ENCODE results near the gene RPS18. TPM values are rescaled to one million over a fixed set of nuclear protein-coding genes. Genes with fewer than 3 reads are reported as not detected.

Gene RPS18
- total RNA-seq, 1 donor from 2014 or later = 2,061 TPM

- peaks cover 77% of the 10 kb centered on the region for H4K20me1 ChIP-seq (ENCODE audit: insufficient read depth, low read length)
- no peaks in the 10 kb centered on the region for H3K27me3 ChIP-seq (ENCODE audit: insufficient read depth, low read length)
- no peaks in the 10 kb centered on the region for H3K9me3 Mint-ChIP-seq (ENCODE audit: unreplicated experiment)
- peak overlapping the region; percentile 85 for H3K27ac Mint-ChIP-seq (ENCODE audit: unreplicated experiment)
- peaks cover 26% of the 10 kb centered on the region for H3K4me1 Mint-ChIP-seq (ENCODE audit: low read depth, unreplicated experiment)
- peak overlapping the region; percentile 66 for H3K9ac ChIP-seq (ENCODE audit: low read length)
- peaks cover 42% of the 10 kb centered on the region for H3K36me3 ChIP-seq (ENCODE audit: insufficient read depth, low read length)
- peak overlapping the region; percentile 95 for H3K4me2 ChIP-seq (ENCODE audit: low read length)
- peaks cover 46% of the 10 kb centered on the region for H3K4me1 ChIP-seq (ENCODE audit: insufficient read depth, low read length)
- no peak for FAIRE-seq
- peak overlapping the region; percentile 81 for H3K4me3 Mint-ChIP-seq (ENCODE audit: unreplicated experiment)
- no peak overlapping the region for H2AFZ ChIP-seq (ENCODE audit: low read depth, low read length)
- no peak for DNase-seq (ENCODE audit: low read depth)
- H3K79me2 ChIP-seq (ENCODE audit: insufficient read depth, low read length) = peaks cover 33% of the 10 kb centered on the region
- H3K27me3 Mint-ChIP-seq (ENCODE audit: low read depth, unreplicated experiment) = no peaks in the 10 kb centered on the region
- H3K36me3 Mint-ChIP-seq (ENCODE audit: low read depth, unreplicated experiment) = peaks cover 26% of the 10 kb centered on the region
- no peak overlapping the region for H3K27ac ChIP-seq (ENCODE audit: low read depth, low read length)
- TF ChIP-seq EZH2 (IDR thresholded peaks at IDR 0.05; ENCODE audit: insufficient read depth, low read length) = no peak
- no peak for TF ChIP-seq CTCF (IDR thresholded peaks at IDR 0.05; ENCODE audit: insufficient read depth, low read depth, low read length)
- H3K4me3 ChIP-seq (ENCODE audit: insufficient read depth, low read depth, low read length) = peak overlapping the region; percentile 54
- H3K9me3 ChIP-seq (ENCODE audit: insufficient read depth, low read depth, low read length) = no peaks in the 10 kb centered on the region
Observed at GRCh38 chr6:33277663-33278391, 6.0 kb downstream of the RPS18 start.

GRCh38 chr6:33278392-33278741 is 6.5 kb downstream of the RPS18 start:
- Histone ChIP-seq H4K20me1 (ENCODE audit: insufficient read depth, low read length) (peaks cover 71% of the 10 kb centered on the region), H2AFZ (ENCODE audit: low read depth, low read length) (no peak overlapping the region), H3K9ac (ENCODE audit: low read length) (no peak overlapping the region), H3K27ac (ENCODE audit: low read depth, low read length) (no peak overlapping the region), H3K36me3 (ENCODE audit: insufficient read depth, low read length) (peaks cover 37% of the 10 kb centered on the region), H3K4me2 (ENCODE audit: low read length) (no peak overlapping the region), H3K4me1 (ENCODE audit: insufficient read depth, low read length) (peaks cover 41% of the 10 kb centered on the region), H3K27me3 (ENCODE audit: insufficient read depth, low read length) (no peaks in the 10 kb centered on the region), H3K4me3 (ENCODE audit: insufficient read depth, low read depth, low read length) (no peak overlapping the region), H3K9me3 (ENCODE audit: insufficient read depth, low read depth, low read length) (no peaks in the 10 kb centered on the region), H3K79me2 (ENCODE audit: insufficient read depth, low read length) (peaks cover 27% of the 10 kb centered on the region)
- DNase-seq (ENCODE audit: low read depth) (no peak), FAIRE-seq (no peak)
- TF ChIP-seq CTCF (IDR thresholded peaks at IDR 0.05; ENCODE audit: insufficient read depth, low read depth, low read length) = no peak
- TF ChIP-seq EZH2 (IDR thresholded peaks at IDR 0.05; ENCODE audit: insufficient read depth, low read length) = no peak
- Mint-ChIP-seq H3K27me3 (ENCODE audit: low read depth, unreplicated experiment) (no peaks in the 10 kb centered on the region), H3K9me3 (ENCODE audit: unreplicated experiment) (no peaks in the 10 kb centered on the region), H3K4me1 (ENCODE audit: low read depth, unreplicated experiment) (peaks cover 26% of the 10 kb centered on the region), H3K36me3 (ENCODE audit: low read depth, unreplicated experiment) (peaks cover 25% of the 10 kb centered on the region), H3K4me3 (ENCODE audit: unreplicated experiment) (peak overlapping the region; percentile 50), H3K27ac (ENCODE audit: unreplicated experiment) (no peak overlapping the region)

- DNase-seq (ENCODE audit: low read depth) (no peak), FAIRE-seq (no peak)
- Histone ChIP-seq H3K27ac (ENCODE audit: low read depth, low read length) (no peak overlapping the region), H3K9me3 (ENCODE audit: insufficient read depth, low read depth, low read length) (no peaks in the 10 kb centered on the region), H3K4me1 (ENCODE audit: insufficient read depth, low read length) (peaks cover 37% of the 10 kb centered on the region), H4K20me1 (ENCODE audit: insufficient read depth, low read length) (peaks cover 67% of the 10 kb centered on the region), H3K36me3 (ENCODE audit: insufficient read depth, low read length) (peaks cover 35% of the 10 kb centered on the region), H3K9ac (ENCODE audit: low read length) (no peak overlapping the region), H3K4me3 (ENCODE audit: insufficient read depth, low read depth, low read length) (no peak overlapping the region), H3K4me2 (ENCODE audit: low read length) (no peak overlapping the region), H3K79me2 (ENCODE audit: insufficient read depth, low read length) (peaks cover 23% of the 10 kb centered on the region), H3K27me3 (ENCODE audit: insufficient read depth, low read length) (no peaks in the 10 kb centered on the region), H2AFZ (ENCODE audit: low read depth, low read length) (no peak overlapping the region)
- no peak overlapping the region for H3K27ac Mint-ChIP-seq (ENCODE audit: unreplicated experiment)
- TF ChIP-seq EZH2 (IDR thresholded peaks at IDR 0.05; ENCODE audit: insufficient read depth, low read length) = no peak
- TF ChIP-seq CTCF (IDR thresholded peaks at IDR 0.05; ENCODE audit: insufficient read depth, low read depth, low read length) = no peak
- no peak overlapping the region for H3K4me3 Mint-ChIP-seq (ENCODE audit: unreplicated experiment)
- no peaks in the 10 kb centered on the region for H3K27me3 Mint-ChIP-seq (ENCODE audit: low read depth, unreplicated experiment)
- no peaks in the 10 kb centered on the region for H3K9me3 Mint-ChIP-seq (ENCODE audit: unreplicated experiment)
- peaks cover 21% of the 10 kb centered on the region for H3K36me3 Mint-ChIP-seq (ENCODE audit: low read depth, unreplicated experiment)
- H3K4me1 Mint-ChIP-seq (ENCODE audit: low read depth, unreplicated experiment) = peaks cover 24% of the 10 kb centered on the region
Observed at GRCh38 chr6:33278810-33279209, 6.9 kb downstream of the RPS18 start.
